ENCODE data around the gene TAAR5.
"Not testable (repeated sequence)": the region's sequence is repeated elsewhere in the genome, so short reads cannot be mapped to it uniquely, and the experiment has no call there.

The TAAR5 gene

GRCh38 chr6:132569170-132569569 lies 20.4 kb downstream of the TAAR5 start:
- no peak for DNase-seq

DNA sequence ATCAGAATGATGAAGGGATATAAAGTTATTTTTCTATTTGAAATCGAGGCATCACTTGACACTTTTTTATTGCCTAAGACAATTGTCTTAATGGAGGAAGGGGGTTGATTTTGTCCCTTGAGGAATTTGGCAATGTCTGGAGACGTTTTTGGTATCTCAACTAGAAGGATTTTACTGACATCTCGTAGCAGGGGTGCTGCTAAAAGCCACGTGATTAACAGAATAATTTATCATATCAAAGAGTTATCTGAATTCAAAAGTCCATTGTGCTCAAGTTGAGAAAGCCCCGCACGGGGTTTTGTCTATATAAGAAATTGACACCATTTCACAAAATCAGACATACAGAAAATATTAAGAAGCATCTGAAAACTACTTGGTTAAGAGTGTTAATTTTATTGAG lies 20.9 kb downstream of the TAAR5 start:
- DNase-seq, result no peak

- no peak for DNase-seq
Observed at GRCh38 chr6:132567566-132567965, 22.0 kb downstream of the TAAR5 start.

- no peak for DNase-seq
Observed at GRCh38 chr6:132566404-132566803, 23.1 kb downstream of the TAAR5 start.

GRCh38 chr6:132560087-132560486 lies 29.5 kb downstream of the TAAR5 start:
- not testable (repeated sequence) for DNase-seq

DNA sequence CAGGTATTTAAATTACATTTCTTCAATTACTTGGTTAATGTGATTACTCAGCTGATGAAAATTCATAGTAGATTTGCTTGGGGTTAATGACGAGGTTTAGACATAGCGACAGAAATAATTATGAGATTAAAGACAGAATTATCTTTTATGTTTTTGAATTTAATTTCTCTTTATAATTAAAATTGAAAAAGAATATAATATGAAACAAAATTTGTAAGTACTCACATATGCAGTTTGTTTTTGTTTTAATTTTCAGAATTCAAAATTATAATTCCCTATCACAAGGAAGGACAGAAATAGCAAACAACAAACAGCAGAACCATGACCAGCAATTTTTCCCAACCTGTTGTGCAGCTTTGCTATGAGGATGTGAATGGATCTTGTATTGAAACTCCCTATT lies 37.2 kb downstream of the TAAR5 start, which contains the start of gene TAAR8:
Gene TAAR8, plus strand, starts transcription at position 301 of the 400 bp plus-strand sequence. Its CDS starts 21 bp downstream, at position 322.
- no peak for DNase-seq

- no peak for DNase-seq
Observed at GRCh38 chr6:132551214-132551613, 38.3 kb downstream of the TAAR5 start.

GRCh38 chr6:132548746-132549463 lies 40.6 kb downstream of the TAAR5 start:
- DNase-seq, result no peak

- DNase-seq, result no peak
Observed at GRCh38 chr6:132544826-132545225, 44.7 kb downstream of the TAAR5 start.

Data from Kasumi-1 (cell line).